ENCODE measurements around the gene CGB1. TPM values are rescaled to one million over a fixed set of nuclear protein-coding genes. Genes with fewer than 3 reads are reported as not detected.

The CGB1 gene
- total RNA-seq, 1 experiment from 2014 or later: not detected

DNA sequence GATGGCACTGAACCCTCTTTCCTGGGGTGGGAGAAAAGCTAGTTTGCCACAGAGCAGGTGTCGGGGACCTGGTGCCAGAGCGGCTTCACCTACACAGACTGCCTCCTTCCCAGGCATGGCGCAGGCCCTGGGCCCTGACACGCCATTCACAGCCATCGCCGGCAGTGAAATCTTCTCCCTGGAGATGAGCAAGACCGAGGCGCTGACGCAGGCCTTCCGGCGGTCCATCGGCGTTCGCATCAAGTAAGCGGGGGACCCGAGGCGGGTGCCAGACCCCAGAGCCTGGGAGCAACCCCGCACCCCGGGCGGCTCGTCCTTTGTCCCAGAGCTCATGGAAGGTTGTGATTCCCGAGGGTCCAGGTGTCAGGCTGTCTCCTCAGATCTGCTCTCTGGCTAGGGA, 29.8 kb downstream of the CGB1 start:
- WGBS (ENCODE audit: extremely low coverage, insufficient read length, low lambda C conversion rate): no CpG with 5 or more reads among the region's 22 CpGs
- no peak overlapping the region for H3T11ph ChIP-seq (ENCODE audit: low read length)
- no peak overlapping the region for H2BK5ac ChIP-seq (ENCODE audit: insufficient read length, low read length)
- H3K14ac ChIP-seq (ENCODE audit: insufficient read depth, low read length): no peak overlapping the region
- no peak overlapping the region for H2BK120ac ChIP-seq (ENCODE audit: low read depth, low read length, poor library complexity, severe bottlenecking)
- no peak overlapping the region for H2BK12ac ChIP-seq (ENCODE audit: insufficient read length, low read depth, low read length)
- H3K27ac ChIP-seq (ENCODE audit: insufficient read length, low read depth, low read length): no peak overlapping the region
- H2BK15ac ChIP-seq (ENCODE audit: low read depth, low read length): no peak overlapping the region
- H3K4me1 Mint-ChIP-seq: no peaks in the 10 kb centered on the region
- no peak overlapping the region for H2BK20ac ChIP-seq (ENCODE audit: low read depth, low read length, poor library complexity, severe bottlenecking)
- H3K23ac ChIP-seq (ENCODE audit: insufficient read length, low read depth, low read length): no peak overlapping the region
- H3K27ac Mint-ChIP-seq: no peak overlapping the region
- H3K79me1 ChIP-seq (ENCODE audit: insufficient read depth, low read depth, low read length, poor library complexity, severe bottlenecking): no peaks in the 10 kb centered on the region
- DNase-seq: no peak
- no peak overlapping the region for H3K18ac ChIP-seq (ENCODE audit: insufficient read length, low read depth, low read length)
- H4K20me1 ChIP-seq (ENCODE audit: control insufficient read depth, insufficient read depth, insufficient read length): no peaks in the 10 kb centered on the region
- H3K9ac ChIP-seq (ENCODE audit: extremely low read depth, insufficient read length, low read length): no peak overlapping the region
- no peak overlapping the region for H3K4ac ChIP-seq (ENCODE audit: low read depth, low read length)
- no peak overlapping the region for H2AFZ ChIP-seq (ENCODE audit: low read length)
- no peak overlapping the region for H4K8ac ChIP-seq (replicated peaks; ENCODE audit: insufficient read length, low read depth, low read length)
- H3K9me3 ChIP-seq (ENCODE audit: control insufficient read depth, low read depth, low read length): no peaks in the 10 kb centered on the region
- no peak overlapping the region for H2AK5ac ChIP-seq (ENCODE audit: insufficient read length, low read length)
- peaks cover 23 to 77% (median 75%) of the 10 kb centered on the region in 3 experiments; a peak in 6 of 7 replicates for H3K36me3 Mint-ChIP-seq (ENCODE audit: insufficient read depth in 1 of 3, low read depth in 3 of 3)
- H4K91ac ChIP-seq (ENCODE audit: insufficient read length, low read depth, low read length): no peak overlapping the region
- no peaks in the 10 kb centered on the region for H3K79me2 ChIP-seq (ENCODE audit: insufficient read depth, low read length)
- TF ChIP-seq, protein P1, sequence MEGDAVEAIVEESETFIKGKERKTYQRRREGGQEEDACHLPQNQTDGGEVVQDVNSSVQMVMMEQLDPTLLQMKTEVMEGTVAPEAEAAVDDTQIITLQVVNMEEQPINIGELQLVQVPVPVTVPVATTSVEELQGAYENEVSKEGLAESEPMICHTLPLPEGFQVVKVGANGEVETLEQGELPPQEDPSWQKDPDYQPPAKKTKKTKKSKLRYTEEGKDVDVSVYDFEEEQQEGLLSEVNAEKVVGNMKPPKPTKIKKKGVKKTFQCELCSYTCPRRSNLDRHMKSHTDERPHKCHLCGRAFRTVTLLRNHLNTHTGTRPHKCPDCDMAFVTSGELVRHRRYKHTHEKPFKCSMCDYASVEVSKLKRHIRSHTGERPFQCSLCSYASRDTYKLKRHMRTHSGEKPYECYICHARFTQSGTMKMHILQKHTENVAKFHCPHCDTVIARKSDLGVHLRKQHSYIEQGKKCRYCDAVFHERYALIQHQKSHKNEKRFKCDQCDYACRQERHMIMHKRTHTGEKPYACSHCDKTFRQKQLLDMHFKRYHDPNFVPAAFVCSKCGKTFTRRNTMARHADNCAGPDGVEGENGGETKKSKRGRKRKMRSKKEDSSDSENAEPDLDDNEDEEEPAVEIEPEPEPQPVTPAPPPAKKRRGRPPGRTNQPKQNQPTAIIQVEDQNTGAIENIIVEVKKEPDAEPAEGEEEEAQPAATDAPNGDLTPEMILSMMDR (conservative IDR thresholded peaks at IDR 0.05): no peak
- no peak overlapping the region for H3K56ac ChIP-seq (ENCODE audit: insufficient read length, low read depth, low read length)
- no peaks in the 10 kb centered on the region for H3K9me3 Mint-ChIP-seq
- no peak overlapping the region for H4K5ac ChIP-seq (ENCODE audit: insufficient read length, low read depth, low read length)
- H3K4me1 ChIP-seq (ENCODE audit: insufficient read depth, low read length): no peaks in the 10 kb centered on the region
- H3K27me3 ChIP-seq (ENCODE audit: insufficient read depth, low read length): no peaks in the 10 kb centered on the region
- H3K4me3 Mint-ChIP-seq: no peak overlapping the region
- H3K4me2 ChIP-seq (ENCODE audit: insufficient read depth, insufficient read length, low read length): no peak overlapping the region
- H3K23me2 ChIP-seq (ENCODE audit: insufficient read length, low read depth, low read length, poor library complexity, severe bottlenecking): no peaks in the 10 kb centered on the region
- no peaks in the 10 kb centered on the region for H3K27me3 Mint-ChIP-seq (ENCODE audit: low read depth)

All from H9 (cell line).